ENCODE data around the gene TGM2. TPM values are rescaled to one million over a fixed set of nuclear protein-coding genes. Genes with fewer than 3 reads are reported as not detected.

TGM2 gene
- total RNA-seq, 1 experiment from 2014 or later: 138 TPM

DNA sequence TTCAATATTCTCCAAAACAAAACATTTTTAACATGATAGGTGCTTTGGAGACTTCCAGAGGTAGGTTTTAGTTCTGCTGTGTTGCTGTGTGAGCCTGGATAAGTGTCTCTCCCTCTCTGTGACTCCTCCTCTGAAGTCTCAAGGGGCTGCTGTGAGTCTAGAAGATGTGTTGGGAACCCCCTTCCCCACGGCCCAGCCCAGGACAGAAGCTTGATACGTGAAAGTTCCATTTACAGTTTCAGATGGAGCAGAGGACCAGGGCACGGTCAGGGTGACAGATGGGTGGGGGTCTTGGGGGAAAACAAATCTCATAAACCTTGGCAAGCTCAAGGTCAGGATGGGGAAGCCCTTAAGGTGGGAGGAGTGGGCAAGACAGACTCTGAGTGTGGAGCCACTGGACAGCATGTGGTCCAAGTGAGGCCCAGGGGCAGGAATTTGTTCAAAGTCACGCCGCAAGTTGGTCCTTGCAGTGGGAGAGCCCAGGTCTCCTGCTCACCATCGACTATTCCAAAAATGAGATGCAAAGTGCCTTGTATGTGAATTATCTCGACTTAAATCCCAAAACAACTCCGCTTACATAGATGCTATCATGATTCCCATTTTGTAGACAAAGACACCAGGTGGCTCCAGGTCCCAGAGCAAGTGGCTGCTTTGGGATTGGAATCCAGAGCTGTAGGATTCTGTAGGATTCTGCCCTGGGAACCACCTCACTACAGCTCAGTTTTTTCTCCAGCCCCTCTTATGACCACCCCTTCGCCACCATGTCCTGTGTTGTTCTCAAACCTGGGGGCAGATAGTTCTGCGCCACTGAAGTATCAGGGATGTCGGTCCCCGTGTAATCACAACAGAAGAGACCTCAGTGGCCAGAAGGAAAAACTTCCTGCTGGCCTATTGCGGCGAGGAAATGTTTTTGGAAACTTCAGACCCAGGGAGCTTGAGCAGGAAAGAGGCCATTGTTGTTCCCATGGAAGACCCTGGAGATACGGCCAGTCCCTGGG is 1.9 kb downstream of the TGM2 start:
- Histone ChIP-seq H3K36me3 (ENCODE audit: control insufficient read depth, insufficient read depth, low read length) (no peaks in the 10 kb centered on the region), H3K4me1 (peaks cover 43% of the 10 kb centered on the region), H3K27me3 (replicated peaks; ENCODE audit: control insufficient read depth, insufficient read depth, low read length) (no peaks in the 10 kb centered on the region), H3K9me3 (no peaks in the 10 kb centered on the region), H3K4me3 (ENCODE audit: low read depth, low read length) (no peak overlapping the region)
- TF ChIP-seq, protein P1, sequence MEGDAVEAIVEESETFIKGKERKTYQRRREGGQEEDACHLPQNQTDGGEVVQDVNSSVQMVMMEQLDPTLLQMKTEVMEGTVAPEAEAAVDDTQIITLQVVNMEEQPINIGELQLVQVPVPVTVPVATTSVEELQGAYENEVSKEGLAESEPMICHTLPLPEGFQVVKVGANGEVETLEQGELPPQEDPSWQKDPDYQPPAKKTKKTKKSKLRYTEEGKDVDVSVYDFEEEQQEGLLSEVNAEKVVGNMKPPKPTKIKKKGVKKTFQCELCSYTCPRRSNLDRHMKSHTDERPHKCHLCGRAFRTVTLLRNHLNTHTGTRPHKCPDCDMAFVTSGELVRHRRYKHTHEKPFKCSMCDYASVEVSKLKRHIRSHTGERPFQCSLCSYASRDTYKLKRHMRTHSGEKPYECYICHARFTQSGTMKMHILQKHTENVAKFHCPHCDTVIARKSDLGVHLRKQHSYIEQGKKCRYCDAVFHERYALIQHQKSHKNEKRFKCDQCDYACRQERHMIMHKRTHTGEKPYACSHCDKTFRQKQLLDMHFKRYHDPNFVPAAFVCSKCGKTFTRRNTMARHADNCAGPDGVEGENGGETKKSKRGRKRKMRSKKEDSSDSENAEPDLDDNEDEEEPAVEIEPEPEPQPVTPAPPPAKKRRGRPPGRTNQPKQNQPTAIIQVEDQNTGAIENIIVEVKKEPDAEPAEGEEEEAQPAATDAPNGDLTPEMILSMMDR (IDR thresholded peaks at IDR 0.05; ENCODE audit: insufficient read depth in 1 of 2, low read depth in 1 of 2, low read length in 1 of 2, severe bottlenecking in 1 of 2, unreplicated experiment in 1 of 2): no peak
- intact Hi-C loops (cut with micrococcal nuclease; ENCODE audit: unreplicated experiment): no loop called here
- CTCF ChIA-PET: interaction anchor here (0.7 to 4.2 kb wide), 8 partner anchors 11 to 105 kb away, joined by 3 to 16 read pairs (median 8); no protein-coding TSS in a partner anchor
- Mint-ChIP-seq H3K4me1 (ENCODE audit: low read depth, unreplicated experiment) (peaks cover 24% of the 10 kb centered on the region), H3K27ac (ENCODE audit: unreplicated experiment) (no peak overlapping the region), H3K9me3 (ENCODE audit: unreplicated experiment) (no peaks in the 10 kb centered on the region), H3K36me3 (ENCODE audit: insufficient read depth, unreplicated experiment) (peaks cover 19% of the 10 kb centered on the region), H3K4me3 (ENCODE audit: unreplicated experiment) (peak overlapping the region; percentile 67), H3K27me3 (ENCODE audit: insufficient read depth, unreplicated experiment) (no peaks in the 10 kb centered on the region)
- POLR2A ChIA-PET: interaction anchor here (1.9 kb wide), 1 partner anchor 19 kb away, joined by 6 read pairs; no protein-coding TSS in a partner anchor
- no peak for DNase-seq
- BruUV-seq (replicated peaks): no TSS peak

DNA sequence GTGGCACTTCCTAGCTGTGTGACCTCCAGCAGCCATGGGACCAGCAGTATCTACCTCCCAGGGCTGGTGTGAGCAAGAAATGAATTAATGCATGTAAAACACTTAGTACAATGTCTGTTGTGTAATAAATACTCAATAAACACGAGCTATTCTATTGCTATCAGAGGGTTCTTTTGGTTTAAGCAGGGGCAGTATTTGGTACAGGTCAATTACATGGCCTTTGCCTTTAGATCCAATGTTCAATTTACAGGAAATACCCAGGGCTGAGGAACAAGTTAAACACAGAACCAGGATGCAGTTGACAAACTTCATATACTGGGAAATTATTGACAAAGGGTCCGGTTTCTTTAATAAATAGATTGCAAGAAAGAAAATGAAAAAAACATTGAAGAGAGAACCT is 2.9 kb downstream of the TGM2 start:
- H3K4me3 ChIP-seq (ENCODE audit: low read depth, low read length): no peak overlapping the region
- CTCF ChIA-PET: interaction anchor here (1.4 to 4.2 kb wide), 5 partner anchors 10 to 104 kb away, joined by 4 to 16 read pairs (median 8); no protein-coding TSS in a partner anchor
- no peak overlapping the region for H3K27ac Mint-ChIP-seq (ENCODE audit: unreplicated experiment)

DNA sequence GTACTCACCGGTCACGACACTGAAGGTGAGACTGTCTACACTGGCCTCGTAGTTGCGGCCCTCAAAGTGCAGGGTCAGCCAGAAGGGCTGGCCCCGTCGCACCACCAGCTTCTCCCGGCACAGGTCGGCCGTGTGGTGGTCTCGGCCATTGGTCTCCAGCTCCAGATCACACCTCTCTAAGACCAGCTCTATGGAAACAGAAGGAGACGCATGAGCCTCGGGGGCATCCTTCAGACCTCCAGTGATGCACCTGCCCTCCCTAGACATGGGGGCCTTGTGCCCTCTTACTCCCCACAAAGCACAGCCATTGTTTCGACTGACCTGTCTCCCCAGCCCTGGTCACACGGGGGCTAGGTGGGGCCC is 3.7 kb downstream of the TGM2 start:
- intact Hi-C loops (cut with micrococcal nuclease; ENCODE audit: unreplicated experiment): no loop called here
- CTCF ChIA-PET: interaction anchor here (0.7 to 4.2 kb wide), 5 partner anchors 10 to 154 kb away, joined by 3 to 16 read pairs (median 4); no protein-coding TSS in a partner anchor
- DNase-seq: no peak
- BruUV-seq (replicated peaks): no TSS peak
- no peak overlapping the region for H3K27ac Mint-ChIP-seq (ENCODE audit: unreplicated experiment)
- peaks cover 24% of the 10 kb centered on the region for H3K36me3 Mint-ChIP-seq (ENCODE audit: insufficient read depth, unreplicated experiment)
- peaks cover 22% of the 10 kb centered on the region for H3K4me1 Mint-ChIP-seq (ENCODE audit: low read depth, unreplicated experiment)
- Histone ChIP-seq H3K4me3 (ENCODE audit: low read depth, low read length) (no peak overlapping the region), H3K36me3 (ENCODE audit: control insufficient read depth, insufficient read depth, low read length) (no peaks in the 10 kb centered on the region), H3K9me3 (no peaks in the 10 kb centered on the region), H3K27me3 (replicated peaks; ENCODE audit: control insufficient read depth, insufficient read depth, low read length) (no peaks in the 10 kb centered on the region), H3K4me1 (peaks cover 40% of the 10 kb centered on the region)
- H3K4me3 Mint-ChIP-seq (ENCODE audit: unreplicated experiment): no peak overlapping the region
- POLR2A ChIA-PET: no interaction called here
- no peaks in the 10 kb centered on the region for H3K9me3 Mint-ChIP-seq (ENCODE audit: unreplicated experiment)
- TF ChIP-seq, protein P1 (IDR thresholded peaks at IDR 0.05; ENCODE audit: insufficient read depth in 1 of 2, low read depth in 1 of 2, low read length in 1 of 2, severe bottlenecking in 1 of 2, unreplicated experiment in 1 of 2): no peak
- no peaks in the 10 kb centered on the region for H3K27me3 Mint-ChIP-seq (ENCODE audit: insufficient read depth, unreplicated experiment)

More for the DNA sequence above, 2.9 kb downstream of the TGM2 start:
- Histone ChIP-seq H3K27me3 (replicated peaks; ENCODE audit: control insufficient read depth, insufficient read depth, low read length) (no peaks in the 10 kb centered on the region), H3K4me1 (peaks cover 37% of the 10 kb centered on the region), H3K36me3 (ENCODE audit: control insufficient read depth, insufficient read depth, low read length) (no peaks in the 10 kb centered on the region), H3K9me3 (no peaks in the 10 kb centered on the region)
- no peak for DNase-seq
- H3K4me3 Mint-ChIP-seq (ENCODE audit: unreplicated experiment): no peak overlapping the region
- H3K9me3 Mint-ChIP-seq (ENCODE audit: unreplicated experiment): no peaks in the 10 kb centered on the region
- POLR2A ChIA-PET: no interaction called here
- H3K36me3 Mint-ChIP-seq (ENCODE audit: insufficient read depth, unreplicated experiment): peaks cover 19% of the 10 kb centered on the region
- peaks cover 24% of the 10 kb centered on the region for H3K4me1 Mint-ChIP-seq (ENCODE audit: low read depth, unreplicated experiment)
- TF ChIP-seq, protein P1 (IDR thresholded peaks at IDR 0.05; ENCODE audit: insufficient read depth in 1 of 2, low read depth in 1 of 2, low read length in 1 of 2, severe bottlenecking in 1 of 2, unreplicated experiment in 1 of 2): no peak
- no TSS peak for BruUV-seq (replicated peaks)
- intact Hi-C loops (cut with micrococcal nuclease; ENCODE audit: unreplicated experiment): no loop called here
- no peaks in the 10 kb centered on the region for H3K27me3 Mint-ChIP-seq (ENCODE audit: insufficient read depth, unreplicated experiment)

Measured in Caco-2 (cell line).